HL-60 (cell line): Measurements from ENCODE around the gene FAM43A.

Experiments used
- CTCF ChIP-seq: IDR thresholded peaks from one replicate; pipeline ENCODE4 v1.5.1; 2011; ENCODE audit warnings: low read length, control low read depth, inconsistent platforms; ENCODE audit not compliant: insufficient read depth
- POLR2AphosphoS5 ChIP-seq: IDR thresholded peaks from 2 replicates; pipeline ENCODE4 v1.6.1; 2012; ENCODE audit warnings: low read depth
- REST ChIP-seq: IDR thresholded peaks from 2 replicates; pipeline ENCODE4 v1.6.1; 2012; ENCODE audit warnings: low read depth; ENCODE audit not compliant: insufficient replicate concordance

- no peak for TF ChIP-seq CTCF
- TF ChIP-seq REST, result no peak
- no peak for TF ChIP-seq POLR2AphosphoS5
Measured at GRCh38 chr3:194667363-194667762, 18.3 kb upstream of the FAM43A start.
